Activated CD8-positive, alpha-beta T cell treated with anti-CD3 and anti-CD28 coated beads, Interleukin-2, amount 10 ng/mL, durations not matched to agents 7 days and 5 days (primary cell): ENCODE measurements around the gene SNTA1. TPM values are rescaled to one million over a fixed set of nuclear protein-coding genes. Genes with fewer than 3 reads are reported as not detected.
"Not testable (repeated sequence)": the region's sequence is repeated elsewhere in the genome, so short reads cannot be mapped to it uniquely, and the experiment has no call there.

Experiments used
- ATAC-seq: fragments of 150-1000 bp; cut with Tn5 transposase; one replicate; pipeline ENCODE4 v1.10.0; 2021; ENCODE audit warnings: moderate library complexity
- CTCF ChIA-PET: fragments of 350-600 bp; sonication (Branson Sonifier 250); formaldehyde crosslinking; loops from one replicate; lab custom pipeline; 2021; ENCODE audit warnings: antibody characterized with exemption; lab: Charles Lee
- POLR2A ChIA-PET: fragments of 350-600 bp; sonication (Branson Sonifier 250); formaldehyde crosslinking; loops from one replicate; lab custom pipeline; 2021; ENCODE audit warnings: antibody characterized with exemption; lab: Charles Lee
- DNase-seq: peaks from one replicate; pipeline ENCODE4 v3.0.0-alpha.2; 2020
- H3K27ac Mint-ChIP-seq: one replicate; pipeline ENCODE4 v1.8.0; 2021; ENCODE audit warnings: mild to moderate bottlenecking, mixed read lengths
- H3K27me3 Mint-ChIP-seq: one replicate; pipeline ENCODE4 v1.8.0; 2021; ENCODE audit warnings: low read depth, mixed read lengths
- H3K36me3 Mint-ChIP-seq: one replicate; pipeline ENCODE4 v1.8.0; 2021; ENCODE audit warnings: low read depth, mixed read lengths
- H3K4me1 Mint-ChIP-seq: one replicate; pipeline ENCODE4 v1.8.0; 2021; ENCODE audit warnings: low read depth, mixed read lengths
- H3K4me3 Mint-ChIP-seq: one replicate; pipeline ENCODE4 v1.8.0; 2021; ENCODE audit warnings: mild to moderate bottlenecking, mixed read lengths
- H3K9me3 Mint-ChIP-seq: one replicate; pipeline ENCODE4 v1.8.0; 2022; ENCODE audit warnings: mixed read lengths; ENCODE audit not compliant: insufficient read depth
- total RNA-seq, 2 experiments: library from RNA; stranded (reverse); gene quantifications; one replicate each; pipeline ENCODE4 v1.2.3, GENCODE V29; 2021

The SNTA1 gene
- total RNA-seq = 10 to 100 TPM; 13.1 to 13.4 TPM

DNA sequence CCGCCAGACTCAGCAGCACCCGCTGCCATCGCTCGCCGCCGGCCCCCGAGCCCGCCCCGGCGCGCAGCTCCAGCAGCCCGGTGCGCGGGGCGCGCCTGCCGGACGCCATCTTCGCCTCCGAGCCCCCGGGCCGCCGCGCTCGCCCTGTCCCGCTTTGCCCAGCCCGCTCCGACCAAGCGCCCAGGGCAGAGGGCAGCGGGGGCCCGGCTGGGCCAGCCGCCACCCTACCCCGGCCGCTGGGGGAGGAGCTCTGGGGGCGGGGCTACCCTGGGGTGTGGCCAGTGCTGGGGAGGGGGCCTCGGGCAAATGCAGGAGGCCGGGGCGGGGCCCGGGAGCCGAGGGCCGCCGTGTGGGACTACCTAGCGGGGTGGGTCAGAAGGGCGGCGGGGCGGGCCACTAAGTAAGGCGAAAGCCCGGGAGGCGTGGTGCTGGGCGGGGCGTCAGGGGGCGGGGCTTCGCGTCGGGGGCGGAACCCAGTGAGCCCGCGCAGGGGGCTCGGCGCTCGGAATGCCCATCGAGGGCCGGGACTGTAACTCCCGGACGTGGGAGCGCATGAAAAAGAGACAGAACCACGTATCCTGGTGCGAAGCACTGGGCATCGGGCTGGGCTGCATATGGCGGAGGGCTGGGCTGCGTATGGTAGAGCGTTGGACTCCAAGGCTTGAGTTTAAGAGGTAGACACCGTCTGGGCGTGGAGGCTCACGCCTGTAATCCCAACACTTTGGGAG, at the start of gene SNTA1:
SNTA1 (minus strand) TSS at position 252 of the 728 bp plus-strand sequence; CDS start at position 109, 143 bp downstream.
- H3K27ac Mint-ChIP-seq = peak within 1 kb of the TSS; percentile 95
- H3K4me1 Mint-ChIP-seq = peaks cover 34% of the 10 kb centered on the region
- POLR2A ChIA-PET = interaction anchor here (0.6 to 1.7 kb wide), 4 partner anchors 42 to 669 kb away, joined by 3 to 8 read pairs (median 3); partner anchors contain the start of gene CDK5RAP1
- peak; percentile 88 for ATAC-seq
- no peaks in the 10 kb centered on the region for H3K9me3 Mint-ChIP-seq
- peaks cover 11% of the 10 kb centered on the region for H3K27me3 Mint-ChIP-seq
- CTCF ChIA-PET = interaction anchor here (0.9 to 2.9 kb wide), 4 partner anchors 12 to 224 kb away, joined by 3 to 12 read pairs (median 6); partner anchors contain the start of gene ACTL10
- H3K4me3 Mint-ChIP-seq = peak within 1 kb of the TSS; percentile 85
- DNase-seq = peak; percentile 94
- H3K36me3 Mint-ChIP-seq = no peaks in the 10 kb centered on the region

DNA sequence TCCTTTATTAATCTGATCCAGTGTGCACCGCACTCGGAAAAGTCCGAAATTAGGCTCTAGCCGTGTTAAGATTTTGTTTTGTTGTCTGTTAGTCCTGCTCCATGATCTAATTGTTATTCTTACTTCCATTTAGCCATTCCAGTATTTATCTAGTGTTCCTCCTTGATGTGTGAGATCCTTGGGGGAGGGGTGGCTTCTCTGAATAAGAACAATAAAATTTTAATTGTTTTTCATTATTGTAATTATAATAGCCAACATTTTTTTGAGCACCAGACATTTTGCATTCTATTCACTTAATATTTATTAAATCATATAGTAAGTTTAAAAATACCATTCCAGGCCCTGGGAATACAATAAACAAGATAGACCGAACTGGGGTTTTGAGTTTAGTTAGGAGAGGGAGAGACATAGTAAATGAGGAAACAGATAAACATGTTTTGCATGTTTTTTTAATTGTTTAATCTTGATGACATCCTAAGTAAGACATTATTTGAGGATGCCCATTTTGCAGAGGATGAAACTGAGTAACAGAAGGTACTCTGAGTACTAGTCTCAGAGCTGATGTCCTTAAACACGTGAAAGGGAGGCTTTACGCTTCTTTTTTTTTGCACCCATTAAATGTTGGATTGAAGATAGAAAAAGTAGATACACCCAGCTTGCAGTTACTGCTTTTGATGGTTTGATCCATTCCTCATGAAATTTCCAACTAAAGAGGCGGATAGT, 47.5 kb upstream of the SNTA1 start:
- CTCF ChIA-PET = interaction anchor here (1.2 kb wide), 1 partner anchor 177 kb away, joined by 4 read pairs; no protein-coding TSS in a partner anchor

DNA sequence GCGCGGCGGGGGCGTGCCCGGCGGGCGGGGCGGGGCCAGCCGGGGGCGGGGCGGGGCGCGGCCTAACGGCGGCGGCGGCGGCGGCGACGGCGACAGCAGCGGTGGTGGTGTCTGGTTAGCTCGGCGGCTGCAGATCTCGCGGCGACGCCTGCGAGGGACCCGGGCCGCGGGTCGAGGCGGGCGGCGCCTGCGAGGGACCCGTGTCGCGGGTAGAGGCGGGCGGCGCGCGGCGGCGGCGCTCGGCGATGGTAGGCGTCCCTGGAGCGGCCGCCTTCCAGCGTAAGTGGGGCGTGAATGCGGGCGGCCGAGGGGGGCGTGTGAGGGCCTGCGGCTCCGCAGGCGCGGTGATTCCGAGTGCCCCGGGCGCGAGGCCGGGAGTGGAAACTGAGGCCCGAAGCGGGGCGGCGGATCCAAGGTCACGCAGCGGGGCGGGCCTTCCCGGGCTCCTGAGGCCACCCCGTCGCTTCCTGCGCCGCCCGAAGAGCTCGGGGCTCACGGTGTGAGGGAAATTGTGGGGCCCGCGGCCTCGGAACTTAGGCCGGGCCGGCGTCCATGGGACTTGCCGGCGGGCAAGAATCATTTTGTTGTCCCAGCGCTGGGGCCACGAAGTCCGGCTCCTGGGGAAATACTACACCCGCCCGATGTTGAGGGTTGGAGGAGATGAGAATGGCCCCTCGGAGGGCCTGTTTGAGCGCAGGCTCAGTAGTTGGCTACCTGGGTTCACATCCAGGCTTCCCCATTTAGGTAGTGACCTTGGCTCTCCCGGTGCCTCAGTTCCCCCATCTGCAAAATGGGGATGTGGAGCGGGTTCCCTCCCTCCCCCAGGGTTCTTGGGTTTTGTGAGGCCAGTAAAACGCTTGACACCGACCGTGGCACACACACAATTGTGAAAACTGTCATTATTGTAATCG, 46.7 kb upstream of the SNTA1 start, which contains the start of gene CBFA2T2:
CBFA2T2 (plus strand) TSS at position 74 of the 911 bp plus-strand sequence; CDS start at position 246, 172 bp downstream.
- peak; percentile 67 for DNase-seq
- no peaks in the 10 kb centered on the region for H3K9me3 Mint-ChIP-seq

More for the DNA sequence above, 47.5 kb upstream of the SNTA1 start:
- peak overlapping the region; percentile 58 for H3K27ac Mint-ChIP-seq
- no peaks in the 10 kb centered on the region for H3K9me3 Mint-ChIP-seq
- peak overlapping the region; percentile 84 for H3K4me3 Mint-ChIP-seq
- DNase-seq (no peak), ATAC-seq (no peak)
- no peaks in the 10 kb centered on the region for H3K27me3 Mint-ChIP-seq
- peaks cover 2% of the 10 kb centered on the region for H3K36me3 Mint-ChIP-seq
- POLR2A ChIA-PET = interaction anchor here (0.5 to 2.2 kb wide), 9 partner anchors 10 to 956 kb away, joined by 3 to 12 read pairs (median 4); no protein-coding TSS in a partner anchor
- peaks cover 12% of the 10 kb centered on the region for H3K4me1 Mint-ChIP-seq

DNA sequence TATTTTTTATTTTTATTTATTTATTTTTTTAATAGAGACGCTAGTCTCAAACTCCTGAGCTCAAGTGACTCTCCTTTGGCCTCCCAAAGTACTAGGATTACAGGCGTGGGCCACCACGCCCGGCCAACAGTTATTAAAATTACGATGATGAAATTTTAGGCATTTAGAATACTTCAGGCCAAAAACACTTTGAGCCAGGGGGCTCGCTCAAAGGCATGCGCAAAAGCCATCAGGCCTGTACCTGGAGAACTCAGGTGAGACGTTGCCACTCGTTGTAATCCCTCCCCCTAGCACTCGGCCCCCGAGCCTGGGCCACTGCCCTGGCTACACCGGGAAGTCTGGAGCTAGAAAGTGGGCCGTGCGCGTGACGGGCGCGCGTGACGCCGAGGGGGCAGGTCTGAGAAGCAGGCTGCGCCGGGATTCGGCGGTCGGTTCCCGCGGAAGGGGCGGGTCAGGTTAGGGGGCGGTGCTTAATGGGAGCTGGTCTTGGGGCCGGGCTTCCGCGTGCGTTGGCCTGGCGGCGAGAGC, 46.0 kb upstream of the SNTA1 start:
- H3K27me3 Mint-ChIP-seq = no peaks in the 10 kb centered on the region
- ATAC-seq = peak; percentile 95
- POLR2A ChIA-PET = interaction anchor here (0.6 to 2.2 kb wide), 13 partner anchors 9 to 197 kb away, joined by 3 to 12 read pairs (median 4); partner anchors contain the start of gene ACTL10
- H3K4me3 Mint-ChIP-seq = peak overlapping the region; percentile 84
- H3K36me3 Mint-ChIP-seq = no peaks in the 10 kb centered on the region
- peak overlapping the region; percentile 90 for H3K27ac Mint-ChIP-seq
- DNase-seq = peak; percentile 99
- peaks cover 12% of the 10 kb centered on the region for H3K4me1 Mint-ChIP-seq
- no peaks in the 10 kb centered on the region for H3K9me3 Mint-ChIP-seq
- CTCF ChIA-PET = interaction anchor here (1.0 to 1.5 kb wide), 5 partner anchors 88 to 231 kb away, joined by 3 to 5 read pairs (median 5); partner anchors contain the start of gene PXMP4

More for the DNA sequence above, 46.7 kb upstream of the SNTA1 start, which contains the start of gene CBFA2T2:
- Mint-ChIP-seq H3K36me3 (peaks cover 2% of the 10 kb centered on the region), H3K27me3 (no peaks in the 10 kb centered on the region), H3K4me3 (peak within 1 kb of the TSS; percentile 84), H3K4me1 (peaks cover 12% of the 10 kb centered on the region), H3K27ac (peak within 1 kb of the TSS; percentile 90)
- peak; percentile 75 for ATAC-seq
- ChIA-PET CTCF (interaction anchor here (0.7 to 1.5 kb wide), 6 partner anchors 25 to 230 kb away, joined by 3 to 5 read pairs (median 4); partner anchors contain the start of gene PXMP4), POLR2A (interaction anchor here (0.5 to 2.2 kb wide), 14 partner anchors 10 to 956 kb away, joined by 3 to 12 read pairs (median 4); partner anchors contain the start of gene ACTL10)

DNA sequence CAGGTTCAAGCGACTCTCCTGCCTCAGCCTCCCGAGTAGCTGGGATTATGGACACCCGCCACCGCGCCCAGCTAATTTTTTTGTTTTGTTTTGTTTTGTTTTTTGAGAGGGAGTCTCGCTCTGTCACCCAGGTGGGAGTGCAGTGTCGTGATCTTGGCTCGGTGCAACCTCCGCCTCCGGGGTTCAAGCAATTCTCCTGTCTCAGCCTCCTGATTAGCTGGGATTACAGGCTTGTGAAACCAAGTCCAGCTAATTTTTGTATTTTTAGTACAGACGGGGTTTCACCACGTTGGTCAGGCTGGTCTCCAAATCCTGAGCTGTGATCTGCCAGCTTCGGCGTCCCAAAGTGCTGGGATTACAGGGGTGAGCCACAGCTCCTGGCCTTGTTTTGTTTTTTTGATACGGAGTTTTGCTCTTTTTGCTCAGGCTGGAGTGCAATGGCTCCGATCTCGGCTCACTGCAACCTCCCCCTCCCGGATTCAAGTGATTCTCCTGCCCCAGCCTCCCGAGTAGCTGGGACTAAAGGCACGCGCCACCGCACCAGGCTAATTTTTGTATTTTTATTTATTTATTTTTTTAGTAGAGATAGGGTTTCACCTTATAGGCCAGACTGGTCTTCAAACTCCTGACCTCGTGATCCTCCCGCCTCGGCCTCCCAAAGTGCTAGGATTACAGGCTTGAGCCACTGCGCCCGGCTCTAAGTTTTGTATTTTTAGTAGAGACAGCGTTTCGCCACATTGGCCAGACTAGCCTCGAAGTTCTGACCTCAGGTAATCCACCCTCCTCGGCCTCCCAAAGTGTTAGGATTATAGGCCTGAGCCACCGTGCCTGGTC, 45.3 kb upstream of the SNTA1 start:
- ChIA-PET CTCF (interaction anchor here (1.2 to 1.5 kb wide), 4 partner anchors 89 to 231 kb away, joined by 3 to 5 read pairs (median 5); partner anchors contain the start of gene PXMP4), POLR2A (interaction anchor here (0.8 to 2.2 kb wide), 10 partner anchors 13 to 198 kb away, joined by 3 to 12 read pairs (median 4); partner anchors contain the start of genes ACTL10 and C20orf144)
- DNase-seq, ATAC-seq, H3K36me3 Mint-ChIP-seq, H3K27me3 Mint-ChIP-seq, H3K9me3 Mint-ChIP-seq: not testable (repeated sequence)
- peak overlapping the region; percentile 69 for H3K27ac Mint-ChIP-seq
- peak overlapping the region; percentile 84 for H3K4me3 Mint-ChIP-seq
- peaks cover 12% of the 10 kb centered on the region for H3K4me1 Mint-ChIP-seq

DNA sequence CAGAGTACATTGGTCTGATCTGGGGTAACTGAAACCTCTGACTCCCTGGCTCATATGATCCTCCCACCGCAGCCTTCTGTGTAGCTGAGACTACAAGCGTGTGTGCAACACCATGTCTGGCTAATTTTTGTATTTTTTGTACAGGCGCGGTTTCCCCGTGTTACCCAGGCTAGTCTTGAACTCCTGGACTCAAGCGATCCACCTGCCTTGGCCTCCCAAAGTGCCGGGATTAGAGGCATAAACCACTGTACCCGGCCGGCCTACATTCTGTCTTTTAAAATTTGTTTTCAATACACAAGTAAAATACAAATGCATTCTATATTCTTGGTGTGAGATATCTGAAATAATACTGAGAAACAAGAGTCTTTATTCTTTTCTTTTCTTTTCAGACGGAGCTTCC, 44.6 kb upstream of the SNTA1 start:
- no peaks in the 10 kb centered on the region for H3K9me3 Mint-ChIP-seq
- H3K36me3 Mint-ChIP-seq = no peaks in the 10 kb centered on the region
- H3K27me3 Mint-ChIP-seq = no peaks in the 10 kb centered on the region
- POLR2A ChIA-PET = interaction anchor here (1.7 kb wide), 1 partner anchor 174 kb away, joined by 4 read pairs; the partner anchor contains the start of gene C20orf144
- DNase-seq = no peak
- H3K27ac Mint-ChIP-seq = peak overlapping the region; percentile 63
- CTCF ChIA-PET = interaction anchor here (1.4 kb wide), 1 partner anchor 180 kb away, joined by 5 read pairs; no protein-coding TSS in a partner anchor
- H3K4me1 Mint-ChIP-seq = peaks cover 12% of the 10 kb centered on the region
- ATAC-seq = no peak
- H3K4me3 Mint-ChIP-seq = no peak overlapping the region

DNA sequence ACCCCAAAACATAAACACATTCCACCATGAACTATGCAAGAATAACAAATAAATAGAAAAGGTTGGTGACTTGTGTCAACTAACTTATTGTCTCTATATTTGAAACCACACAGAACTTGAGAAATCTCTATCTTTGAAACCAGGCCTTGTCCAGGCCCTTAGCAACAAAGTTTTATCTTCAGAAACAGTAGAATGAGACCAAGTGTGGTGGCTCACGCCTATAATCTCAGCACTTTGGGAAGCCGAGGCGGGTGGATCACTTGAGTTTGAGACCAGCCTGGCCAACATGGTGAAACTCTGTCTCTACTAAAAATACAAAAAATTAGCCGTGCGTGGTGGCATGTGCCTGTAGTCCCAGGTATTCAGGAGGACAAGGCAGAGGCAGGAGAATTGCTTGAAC, 39.6 kb upstream of the SNTA1 start:
- POLR2A ChIA-PET, H3K4me1 Mint-ChIP-seq, CTCF ChIA-PET, H3K27me3 Mint-ChIP-seq, H3K4me3 Mint-ChIP-seq, H3K36me3 Mint-ChIP-seq, ATAC-seq, H3K9me3 Mint-ChIP-seq, H3K27ac Mint-ChIP-seq, DNase-seq: not testable (repeated sequence)

DNA sequence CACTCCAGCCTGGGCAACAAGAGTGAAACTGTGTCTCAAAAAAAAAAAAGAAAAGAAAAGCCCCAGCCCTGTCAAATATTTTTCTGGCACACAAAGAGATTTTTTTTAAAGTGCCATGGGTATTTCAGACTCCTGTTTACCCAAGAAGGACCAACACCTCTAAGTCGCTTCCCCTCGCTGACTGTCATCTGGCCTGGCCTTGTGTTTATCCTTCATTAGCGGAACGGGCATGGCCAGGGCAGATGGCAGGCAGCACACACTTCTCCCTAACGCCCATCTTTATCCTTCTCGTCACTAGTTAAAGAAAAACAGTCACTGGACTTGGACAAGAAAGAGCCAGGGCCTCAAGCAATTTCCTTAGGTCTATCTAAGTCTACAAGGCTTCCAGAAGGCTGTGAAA, 39.0 kb upstream of the SNTA1 start:
- Mint-ChIP-seq H3K27me3 (no peaks in the 10 kb centered on the region), H3K27ac (no peak overlapping the region), H3K36me3 (no peaks in the 10 kb centered on the region), H3K4me1 (no peaks in the 10 kb centered on the region), H3K9me3 (no peaks in the 10 kb centered on the region), H3K4me3 (no peak overlapping the region)
- ChIA-PET POLR2A (no interaction called here), CTCF (no interaction called here)
- DNase-seq = no peak
- no peak for ATAC-seq

DNA sequence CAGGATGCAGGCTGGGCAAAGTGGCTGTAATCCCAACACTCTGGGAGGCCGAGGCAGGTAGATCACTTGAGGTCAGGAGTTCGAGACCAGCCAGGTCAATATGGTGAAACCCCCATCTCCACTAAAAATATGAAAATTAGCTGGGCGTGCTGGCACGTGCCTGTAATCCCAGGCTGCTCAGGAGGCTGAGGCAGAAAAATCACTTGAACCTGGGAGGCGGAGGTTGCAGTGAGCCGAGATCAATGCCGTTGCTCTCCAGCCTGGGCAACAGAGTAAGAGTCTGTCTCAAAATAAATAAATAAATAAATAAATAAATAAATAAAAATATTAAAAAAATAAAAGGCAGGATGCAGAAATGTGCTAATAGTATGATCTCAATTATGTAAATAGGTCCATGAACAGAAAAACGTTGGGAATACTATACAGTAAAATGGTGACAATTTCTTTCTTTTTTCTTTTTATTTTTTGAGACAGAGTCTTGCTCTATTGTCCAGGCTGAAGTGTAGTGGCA, 37.9 kb upstream of the SNTA1 start:
- H3K36me3 Mint-ChIP-seq = no peaks in the 10 kb centered on the region
- ChIA-PET CTCF (no interaction called here), POLR2A (interaction anchor here (1.0 kb wide), 1 partner anchor 8 kb away, joined by 3 read pairs; the partner anchor contains the start of gene CBFA2T2)
- no peaks in the 10 kb centered on the region for H3K4me1 Mint-ChIP-seq
- no peak overlapping the region for H3K27ac Mint-ChIP-seq
- no peaks in the 10 kb centered on the region for H3K27me3 Mint-ChIP-seq
- no peaks in the 10 kb centered on the region for H3K9me3 Mint-ChIP-seq
- no peak for ATAC-seq
- no peak overlapping the region for H3K4me3 Mint-ChIP-seq
- DNase-seq = no peak
